ENCODE measurements around the gene FAM78B. TPM values are rescaled to one million over a fixed set of nuclear protein-coding genes. Genes with fewer than 3 reads are reported as not detected.

Gene FAM78B
- total RNA-seq, 1 experiment from 2014 or later, result 0.24 TPM

- TF ChIP-seq EZH2 (IDR thresholded peaks at IDR 0.05; ENCODE audit: borderline replicate concordance, low read depth, low read length, poor library complexity, severe bottlenecking) (no peak), CTCF (conservative IDR thresholded peaks at IDR 0.05; ENCODE audit: low read depth, low read length) (no peak)
- ChIA-PET CTCF (no interaction called here), POLR2A (ENCODE audit: low non-redundant PET) (no interaction called here)
- DNase-seq (ENCODE audit: low spot score), result no peak
- Histone ChIP-seq H3K27ac (ENCODE audit: low read depth, low read length, poor library complexity, severe bottlenecking) (no peak overlapping the region), H3K9me3 (ENCODE audit: low read depth, low read length, poor library complexity, severe bottlenecking) (no peaks in the 10 kb centered on the region), H3K27me3 (replicated peaks; ENCODE audit: insufficient read depth, low read depth, low read length, poor library complexity) (peaks cover 22% of the 10 kb centered on the region), H3K4me1 (ENCODE audit: insufficient read depth, low read length, poor library complexity, severe bottlenecking) (no peaks in the 10 kb centered on the region), H3K4me3 (ENCODE audit: low read depth, low read length, poor library complexity, severe bottlenecking) (no peak overlapping the region), H3K36me3 (ENCODE audit: insufficient read depth, low read length, poor library complexity, severe bottlenecking) (no peaks in the 10 kb centered on the region)
- no TSS peak for BruUV-seq (replicated peaks)
- intact Hi-C loops (cut with micrococcal nuclease; ENCODE audit: unreplicated experiment), result no loop called here
Observed at GRCh38 chr1:166176416-166176815, 9.6 kb upstream of the FAM78B start.

DNA sequence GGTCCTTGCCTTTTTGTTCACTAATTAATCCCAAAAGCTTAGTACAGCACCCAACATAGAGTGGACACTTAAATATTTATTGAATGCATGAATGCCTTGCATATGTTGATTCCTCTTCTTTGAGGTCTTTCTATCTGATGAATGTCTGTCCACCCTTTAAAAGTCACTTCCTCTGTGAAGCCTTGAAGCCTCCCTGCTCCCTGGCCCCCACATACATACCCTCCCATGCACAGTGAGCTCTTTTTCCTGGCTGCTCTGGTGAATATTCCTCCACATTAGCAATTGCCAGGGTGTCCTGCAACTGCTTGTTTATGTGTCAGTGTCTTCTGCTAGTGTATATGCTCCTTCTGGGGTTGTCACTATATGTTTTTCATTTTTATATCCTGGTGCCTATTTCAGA is 8.2 kb upstream of the FAM78B start:
- CTCF ChIA-PET, result no interaction called here
- H3K4me3 ChIP-seq (ENCODE audit: low read depth, low read length, poor library complexity, severe bottlenecking), result no peak overlapping the region
- intact Hi-C loops (cut with micrococcal nuclease; ENCODE audit: unreplicated experiment), result no loop called here
- H3K27ac ChIP-seq (ENCODE audit: low read depth, low read length, poor library complexity, severe bottlenecking), result no peak overlapping the region
- H3K27me3 ChIP-seq (replicated peaks; ENCODE audit: insufficient read depth, low read depth, low read length, poor library complexity), result peaks cover 18% of the 10 kb centered on the region
- TF ChIP-seq EZH2 (IDR thresholded peaks at IDR 0.05; ENCODE audit: borderline replicate concordance, low read depth, low read length, poor library complexity, severe bottlenecking) (no peak), CTCF (conservative IDR thresholded peaks at IDR 0.05; ENCODE audit: low read depth, low read length) (no peak)
- H3K9me3 ChIP-seq (ENCODE audit: low read depth, low read length, poor library complexity, severe bottlenecking), result no peaks in the 10 kb centered on the region
- POLR2A ChIA-PET (ENCODE audit: low non-redundant PET), result no interaction called here
- DNase-seq (ENCODE audit: low spot score), result no peak
- no peaks in the 10 kb centered on the region for H3K4me1 ChIP-seq (ENCODE audit: insufficient read depth, low read length, poor library complexity, severe bottlenecking)
- BruUV-seq (replicated peaks), result no TSS peak
- H3K36me3 ChIP-seq (ENCODE audit: insufficient read depth, low read length, poor library complexity, severe bottlenecking), result no peaks in the 10 kb centered on the region

- POLR2A ChIA-PET (ENCODE audit: low non-redundant PET), result no interaction called here
- H3K27ac ChIP-seq (ENCODE audit: low read depth, low read length, poor library complexity, severe bottlenecking), result no peak overlapping the region
- no peak for TF ChIP-seq CTCF (conservative IDR thresholded peaks at IDR 0.05; ENCODE audit: low read depth, low read length)
- no peaks in the 10 kb centered on the region for H3K4me1 ChIP-seq (ENCODE audit: insufficient read depth, low read length, poor library complexity, severe bottlenecking)
- no peak overlapping the region for H3K4me3 ChIP-seq (ENCODE audit: low read depth, low read length, poor library complexity, severe bottlenecking)
- CTCF ChIA-PET, result no interaction called here
- H3K27me3 ChIP-seq (replicated peaks; ENCODE audit: insufficient read depth, low read depth, low read length, poor library complexity), result peaks cover 20% of the 10 kb centered on the region
- H3K9me3 ChIP-seq (ENCODE audit: low read depth, low read length, poor library complexity, severe bottlenecking), result no peaks in the 10 kb centered on the region
- BruUV-seq (replicated peaks), result no TSS peak
- H3K36me3 ChIP-seq (ENCODE audit: insufficient read depth, low read length, poor library complexity, severe bottlenecking), result no peaks in the 10 kb centered on the region
- peak; percentile 21 for DNase-seq (ENCODE audit: low spot score)
- intact Hi-C loops (cut with micrococcal nuclease; ENCODE audit: unreplicated experiment), result no loop called here
Observed at GRCh38 chr1:166174108-166174507, 7.3 kb upstream of the FAM78B start.
